NCI-H2196 treated with DMSO at 0.1 percent for 48 hours (cell line): ENCODE measurements around the gene ADGRD1.

ENCODE experiments used
- DNase-seq: peaks from one replicate; lab custom pipeline; 2025; ENCODE audit not compliant: unreplicated experiment; lab: John Stamatoyannopoulos, UW

ADGRD1 gene

DNA sequence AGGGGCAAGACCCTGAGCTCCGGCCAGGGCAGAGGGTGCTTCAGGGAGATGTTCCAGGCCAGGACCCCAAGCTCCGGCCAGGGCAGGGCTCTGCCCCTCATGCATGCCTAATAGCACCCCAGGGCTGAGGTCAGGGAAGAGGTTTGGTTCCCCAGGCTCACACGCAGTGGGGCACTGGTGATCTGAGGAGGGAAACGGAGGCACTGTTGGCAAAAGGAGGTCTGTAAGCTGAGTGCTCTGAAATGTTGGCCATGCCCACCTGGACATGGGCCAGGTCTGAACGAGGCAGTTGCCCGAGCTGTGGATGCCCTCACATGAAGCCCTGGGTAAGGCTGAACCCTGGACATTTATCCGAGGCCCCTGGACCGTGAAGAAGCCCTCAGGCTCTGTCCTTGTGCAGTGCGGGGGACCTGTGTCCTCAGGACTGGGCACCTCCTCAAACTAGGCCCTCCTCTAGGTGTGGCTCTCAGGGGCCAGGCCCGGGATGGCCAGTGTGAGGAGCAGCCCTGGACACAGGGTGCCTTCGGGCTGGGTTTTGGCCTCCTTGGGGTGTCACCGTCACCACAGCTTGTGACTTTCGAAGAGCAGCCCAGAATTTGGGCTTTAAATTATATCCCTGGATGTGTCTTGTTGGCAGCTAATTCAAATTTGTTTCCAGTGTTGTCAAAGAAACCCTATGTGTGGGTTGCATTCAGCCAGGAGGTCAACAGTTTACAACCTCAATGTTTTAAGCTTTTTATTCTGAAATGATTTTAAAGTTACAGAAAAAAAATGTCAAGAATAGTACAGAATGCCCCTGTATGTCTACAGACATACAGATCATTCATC lies 66.8 kb downstream of the ADGRD1 start:
- DNase-seq, result no peak

- DNase-seq, result no peak
These were observed 67.4 kb downstream of the ADGRD1 start for GRCh38 chr12:131021154-131021541.

GRCh38 chr12:131024026-131024425 lies 70.3 kb downstream of the ADGRD1 start:
- no peak for DNase-seq

GRCh38 chr12:131024721-131025120 lies 71.0 kb downstream of the ADGRD1 start:
- no peak for DNase-seq

GRCh38 chr12:131025234-131025633 lies 71.5 kb downstream of the ADGRD1 start:
- DNase-seq, result no peak

GRCh38 chr12:131025939-131026702 lies 72.4 kb downstream of the ADGRD1 start:
- no peak for DNase-seq

- DNase-seq, result no peak
These were observed 73.0 kb downstream of the ADGRD1 start for GRCh38 chr12:131026754-131027153.

DNA sequence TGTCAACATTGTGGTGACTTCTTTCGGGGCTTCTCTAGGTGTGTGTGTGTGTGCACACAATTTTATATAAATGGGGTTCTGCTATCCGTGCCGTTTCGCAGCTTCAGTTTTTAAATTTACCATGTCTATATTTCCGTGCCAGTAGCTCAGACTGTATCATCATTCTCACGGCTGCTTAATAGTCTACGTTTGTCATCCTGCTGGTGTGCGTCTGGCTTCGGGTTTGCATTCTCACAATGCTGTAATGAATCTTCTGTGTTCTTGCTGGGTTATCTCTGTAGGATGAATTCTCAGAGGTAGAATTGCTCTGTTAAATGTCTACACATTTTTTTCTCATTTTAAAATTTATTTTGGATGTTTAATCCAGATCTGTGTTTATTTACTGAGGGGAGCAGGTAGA lies 73.6 kb downstream of the ADGRD1 start:
- no peak for DNase-seq

GRCh38 chr12:131027876-131028586 lies 74.3 kb downstream of the ADGRD1 start:
- no peak for DNase-seq

DNA sequence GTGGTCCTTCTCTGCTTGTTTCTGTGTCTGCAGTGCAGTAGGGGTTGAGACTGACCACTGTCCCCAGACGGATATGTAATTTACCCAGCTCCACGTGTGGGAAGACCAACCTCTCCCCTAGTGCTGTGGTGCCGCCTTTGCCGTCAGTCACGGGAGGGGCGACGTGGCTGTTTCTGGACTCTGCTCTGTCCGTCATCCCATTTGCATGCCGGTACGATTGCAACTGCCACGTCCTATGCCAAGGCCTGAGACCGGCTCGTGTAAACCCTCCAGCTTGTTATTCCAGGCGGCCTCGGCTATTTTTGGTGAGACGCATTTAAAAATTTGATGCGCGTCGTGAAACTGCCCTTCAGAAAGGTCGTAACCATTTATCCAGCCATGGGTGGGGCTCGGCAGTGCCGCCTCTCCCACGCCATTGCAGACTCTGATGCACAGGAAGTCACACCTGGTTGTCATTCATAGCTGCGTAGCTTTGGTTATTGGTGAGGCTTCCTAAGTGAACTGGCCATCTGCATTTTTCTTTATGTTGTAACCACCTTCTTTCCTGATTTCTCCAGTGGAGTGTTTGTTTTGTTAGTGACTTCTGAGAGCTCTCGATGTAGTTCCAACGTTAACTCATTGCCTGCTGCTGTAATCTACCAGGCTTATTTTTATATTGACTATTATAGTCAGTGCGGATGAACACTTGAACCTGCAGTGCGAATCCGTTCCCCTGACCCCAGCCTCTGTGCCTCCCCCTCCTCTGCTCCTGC lies 75.1 kb downstream of the ADGRD1 start:
- no peak for DNase-seq

DNA sequence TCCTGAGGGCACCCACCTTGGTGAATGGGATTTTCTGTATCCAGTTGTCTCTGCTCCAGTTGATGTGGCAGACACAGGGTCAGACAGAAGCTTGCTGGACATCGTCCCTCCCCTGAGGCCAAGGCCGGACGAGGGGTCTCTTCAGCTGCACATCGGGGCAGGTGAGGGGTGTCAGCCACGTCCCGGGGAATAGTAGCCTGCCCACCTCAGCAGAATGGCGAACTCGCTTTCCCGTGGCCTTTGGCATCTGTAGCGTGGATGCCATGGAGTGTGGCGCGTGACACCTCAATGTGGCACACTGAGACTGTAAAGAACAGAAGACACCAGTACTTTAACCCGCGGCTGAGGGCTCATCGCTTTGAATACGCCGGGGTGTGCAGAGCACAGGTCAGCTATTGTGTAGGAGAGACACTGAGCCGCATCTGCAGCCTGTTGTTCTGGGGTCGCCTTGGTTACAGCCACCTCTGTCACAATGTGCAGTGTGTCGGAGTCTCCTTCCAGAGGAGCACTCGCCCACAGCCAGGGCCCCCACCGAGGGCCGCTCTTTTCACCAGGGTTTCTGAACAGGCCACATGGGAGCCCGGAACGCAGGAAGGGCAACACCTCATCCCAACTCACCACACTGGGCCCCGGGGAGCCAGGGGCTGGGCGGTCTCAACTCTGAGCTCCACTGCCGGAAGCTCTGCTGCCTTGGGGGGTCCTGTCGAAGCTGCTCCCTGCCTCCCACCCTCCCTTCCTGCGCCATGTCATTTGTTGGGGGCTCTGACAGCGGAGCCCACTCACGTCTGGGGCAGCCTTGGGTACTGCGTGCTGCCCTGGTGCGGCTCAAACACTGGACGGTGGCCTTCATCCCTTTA lies 77.0 kb downstream of the ADGRD1 start:
- DNase-seq, result no peak

- no peak for DNase-seq
These were observed 78.5 kb downstream of the ADGRD1 start for GRCh38 chr12:131032082-131032750.

DNA sequence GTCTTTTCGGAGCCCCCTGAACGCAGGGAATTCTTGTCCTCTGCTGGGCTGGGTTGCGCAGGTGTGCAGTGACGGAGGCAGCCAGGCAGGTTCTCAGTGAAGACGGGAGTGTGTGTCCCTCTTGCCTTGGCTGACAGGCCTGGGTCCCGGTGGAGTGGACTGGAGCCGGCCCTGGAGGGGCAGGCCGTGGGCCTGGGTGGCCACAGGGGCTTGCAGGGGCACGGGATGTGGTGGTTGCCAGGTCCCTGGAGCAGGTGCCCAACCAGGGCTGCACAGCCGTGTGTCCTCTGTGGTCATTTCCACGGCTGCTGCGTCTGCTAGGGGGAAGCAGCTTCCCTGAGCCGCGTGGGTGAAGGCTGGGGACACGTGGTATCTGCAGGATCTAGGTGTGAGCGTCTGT lies 79.8 kb downstream of the ADGRD1 start:
- DNase-seq, result no peak

- no peak for DNase-seq
These were observed 80.3 kb downstream of the ADGRD1 start for GRCh38 chr12:131033886-131034482.

DNA sequence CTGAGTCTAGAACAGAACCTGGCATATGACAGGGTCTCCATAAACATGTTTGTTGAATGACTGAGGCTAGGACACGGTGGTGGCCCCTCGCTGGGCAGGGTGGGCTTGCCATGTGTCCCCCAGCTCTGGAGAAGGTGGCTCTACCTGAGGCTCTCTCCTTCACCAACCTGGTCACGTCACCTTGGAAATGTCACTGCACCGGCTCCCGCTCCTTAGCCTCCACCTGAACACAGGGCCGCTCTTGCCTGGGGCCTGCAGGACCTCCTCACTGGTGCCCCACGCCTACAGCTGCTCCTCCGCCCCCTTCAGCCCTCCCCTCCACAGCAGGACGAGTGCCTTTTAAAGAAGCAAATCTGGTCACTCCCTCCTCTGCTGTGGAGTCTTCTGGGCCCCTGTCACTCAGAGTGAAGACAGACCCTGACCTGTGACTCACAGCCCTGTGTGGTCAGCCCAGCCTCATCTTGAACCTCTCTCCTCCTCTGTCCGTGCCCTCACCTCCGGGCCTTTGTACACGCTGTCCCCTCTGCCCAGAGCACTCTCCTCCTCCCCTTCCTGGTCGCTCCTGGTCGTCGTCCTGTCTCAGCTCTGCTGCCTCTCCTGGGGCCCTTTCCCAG lies 81.0 kb downstream of the ADGRD1 start:
- no peak for DNase-seq

GRCh38 chr12:131035245-131035681 lies 81.6 kb downstream of the ADGRD1 start:
- DNase-seq, result no peak

- DNase-seq, result no peak
These were observed 84.5 kb downstream of the ADGRD1 start for GRCh38 chr12:131038159-131038558.
